GM12878 (cell line): Measurements from ENCODE around the gene ANGPTL2. TPM values are rescaled to one million over a fixed set of nuclear protein-coding genes. Genes with fewer than 3 reads are reported as not detected.

Experiments used
- ATAC-seq: fragments of 200-7000 bp; cut with Tn5 transposase; 3 replicates; pipeline ENCODE4 v1.9.1; 2020; ENCODE audit warnings: mild to moderate bottlenecking, moderate library complexity
- BruUV-seq: library from RNA; stranded (reverse); fragments of 400-500 nt; replicated peaks from 2 replicates; lab custom pipeline; 2021; lab: Mats Ljungman, UMichigan
- CTCF ChIA-PET: fragments of 300-600 bp; sonication (Branson Sonifier 250); formaldehyde crosslinking; extraction: SDS; loops from one replicate; lab custom pipeline; 2021; ENCODE audit warnings: inconsistent platforms; lab: Yijun Ruan, JAX
- POLR2A ChIA-PET: fragments of 350-600 bp; formaldehyde crosslinking; extraction: SDS; loops from one replicate; lab custom pipeline; 2021; ENCODE audit warnings: inconsistent platforms; lab: Charles Lee
- RAD21 ChIA-PET: fragments of 300-600 bp; sonication (Branson Sonifier 250); formaldehyde crosslinking; loops from one replicate; lab custom pipeline; 2023; ENCODE audit warnings: antibody characterized with exemption; ENCODE audit not compliant: unreplicated experiment; lab: Charles Lee
- SMC1A ChIA-PET: fragments of 300-600 bp; sonication (Branson Sonifier 250); formaldehyde crosslinking; loops from one replicate; lab custom pipeline; 2023; ENCODE audit not compliant: unreplicated experiment, uncharacterized antibody; lab: Charles Lee
- DNase-seq: peaks from one replicate; pipeline ENCODE4 v3.0.0-alpha.2; 2011; ENCODE audit warnings: low read depth, low spot score
- FAIRE-seq: peaks from 3 replicates; lab custom pipeline; 2011; peaks lifted over from hg19 to GRCh38; lab: Jason Lieb, UNC
- H2AFZ ChIP-seq: 2 replicates; pipeline ENCODE4 v1.6.0; 2011; ENCODE audit warnings: low read depth, low read length, control low read depth; ENCODE audit not compliant: control insufficient read depth
- H3K27ac ChIP-seq: 2 replicates; pipeline ENCODE4 v1.5.1; 2011; ENCODE audit warnings: control low read depth; ENCODE audit not compliant: control insufficient read depth, insufficient read depth
- H3K27me3 ChIP-seq, 2 experiments: replicated peaks in 1 of 2; 2 replicates each; pipeline versions ENCODE4 v1.6.0 to v1.6.1; 2011; ENCODE audit warnings: low read length in 1 of 2; ENCODE audit not compliant: control insufficient read depth in 2 of 2, insufficient read depth in 2 of 2
- H3K36me3 ChIP-seq, 2 experiments: 2 replicates each; pipeline ENCODE4 v1.5.1; 2011; ENCODE audit warnings: low read length in 1 of 2; ENCODE audit not compliant: control insufficient read depth in 2 of 2, insufficient read depth in 2 of 2
- H3K4me1 ChIP-seq: 2 replicates; pipeline ENCODE4 v1.6.1; 2011; ENCODE audit warnings: mild to moderate bottlenecking, low read length, moderate library complexity, mixed read lengths; ENCODE audit not compliant: control insufficient read depth, insufficient read depth
- H3K4me2 ChIP-seq: 2 replicates; pipeline ENCODE4 v1.6.0; 2011; ENCODE audit warnings: control low read depth; ENCODE audit not compliant: control insufficient read depth, insufficient read depth
- H3K4me3 ChIP-seq: fragments of 200-600 bp; sonication (generic); 2 replicates; pipeline ENCODE4 v1.5.1; 2016
- H3K79me2 ChIP-seq: 2 replicates; pipeline ENCODE4 v1.6.0; 2011; ENCODE audit warnings: low read length; ENCODE audit not compliant: control insufficient read depth, insufficient read depth
- H3K9ac ChIP-seq: 2 replicates; pipeline ENCODE4 v1.8.0; 2011; ENCODE audit warnings: low read length, control low read depth, mixed read lengths; ENCODE audit not compliant: control insufficient read depth, insufficient read depth
- H3K9me3 ChIP-seq: replicated peaks from 3 replicates; pipeline ENCODE4 v1.5.1; 2011; ENCODE audit warnings: mild to moderate bottlenecking, low read length; ENCODE audit not compliant: control insufficient read depth, insufficient read depth
- H4K20me1 ChIP-seq: 2 replicates; pipeline ENCODE4 v1.6.0; 2011; ENCODE audit not compliant: control insufficient read depth, insufficient read depth
- BACH1 ChIP-seq: fragments of 450-650 bp; IDR thresholded peaks from 2 replicates; pipeline ENCODE4 v1.6.1; 2017; ENCODE audit warnings: mild to moderate bottlenecking, borderline replicate concordance
- CBX3 ChIP-seq: fragments of 200-600 bp; sonication (generic); IDR thresholded peaks from 2 replicates; pipeline ENCODE4 v1.6.1; 2016; ENCODE audit warnings: low read depth, borderline replicate concordance
- CREM ChIP-seq: IDR thresholded peaks from 2 replicates; pipeline ENCODE4 v1.6.1; 2014; ENCODE audit warnings: antibody characterized with exemption, low read depth
- CUX1 ChIP-seq: IDR thresholded peaks from 2 replicates; pipeline ENCODE4 v1.6.1; 2012; ENCODE audit warnings: improper control_type of control experiment, low read depth, low read length; ENCODE audit not compliant: insufficient replicate concordance
- ETV6 ChIP-seq, 2 experiments: fragments of 450-650 bp in 1 of 2; IDR thresholded peaks in 1 of 2; conservative IDR thresholded peaks in 1 of 2; 2 replicates each; pipeline ENCODE4 v1.6.1; 2014; ENCODE audit warnings: antibody characterized with exemption in 1 of 2, borderline replicate concordance in 1 of 2, low read depth in 1 of 2, mild to moderate bottlenecking in 1 of 2, moderate library complexity in 1 of 2
- IKZF1 ChIP-seq: fragments of 450-650 bp; conservative IDR thresholded peaks from 2 replicates; pipeline ENCODE4 v1.6.1; 2017; ENCODE audit warnings: antibody characterized with exemption, mild to moderate bottlenecking
- IRF4 ChIP-seq: IDR thresholded peaks from 2 replicates; pipeline ENCODE4 v1.6.1; 2011; ENCODE audit warnings: low read depth, low read length
- JUNB ChIP-seq: IDR thresholded peaks from 2 replicates; pipeline ENCODE4 v1.6.1; 2016; ENCODE audit warnings: antibody characterized with exemption, mild to moderate bottlenecking
- MEF2A ChIP-seq: IDR thresholded peaks from 2 replicates; pipeline ENCODE4 v1.6.1; 2011; ENCODE audit warnings: low read depth, mild to moderate bottlenecking, low read length, moderate library complexity; ENCODE audit not compliant: insufficient read depth
- MYC ChIP-seq: IDR thresholded peaks from 2 replicates; pipeline ENCODE4 v1.6.1; 2011; ENCODE audit warnings: mild to moderate bottlenecking, low read length, moderate library complexity, inconsistent platforms; ENCODE audit not compliant: insufficient read depth, insufficient replicate concordance, insufficient read length, severe bottlenecking
- NBN ChIP-seq: fragments of 450-650 bp; IDR thresholded peaks from 2 replicates; pipeline ENCODE4 v1.6.1; 2016
- NKRF ChIP-seq: fragments of 450-650 bp; conservative IDR thresholded peaks from 2 replicates; pipeline ENCODE4 v1.6.1; 2017; ENCODE audit warnings: mild to moderate bottlenecking, moderate library complexity
- NR2F1 ChIP-seq: fragments of 450-650 bp; conservative IDR thresholded peaks from 2 replicates; pipeline ENCODE4 v1.6.1; 2017; ENCODE audit warnings: mild to moderate bottlenecking
- PKNOX1 ChIP-seq: fragments of 450-650 bp; IDR thresholded peaks from 2 replicates; pipeline ENCODE4 v1.6.1; 2016; ENCODE audit warnings: mild to moderate bottlenecking
- RB1 ChIP-seq: fragments of 450-650 bp; formaldehyde crosslinking; IDR thresholded peaks from 2 replicates; pipeline ENCODE4 v1.6.1; 2017; ENCODE audit warnings: mild to moderate bottlenecking, borderline replicate concordance
- ZNF274 ChIP-seq: IDR thresholded peaks from one replicate; pipeline ENCODE4 v1.8.0; 2011; ENCODE audit not compliant: insufficient read length, insufficient read depth
- ZNF384 ChIP-seq: IDR thresholded peaks from 2 replicates; pipeline ENCODE4 v1.6.1; 2012; ENCODE audit warnings: low read depth, mild to moderate bottlenecking, low read length, improper control_type of control experiment, borderline replicate concordance
- WGBS: methylation state at CpG from one replicate; pipeline ENCODE4 v1.1.6; 2016; ENCODE audit warnings: low lambda C conversion rate; ENCODE audit not compliant: insufficient replicate concordance, insufficient coverage; ENCODE audit errors: missing lambda C conversion rate; 5-methylcytosine and 5-hydroxymethylcytosine counted together
- in situ Hi-C: fragments of 300-500 bp; cut with MboI; formaldehyde crosslinking; loops from 9 replicates; pipeline ENCODE4 v1.14.3; 2018; ENCODE audit warnings: mixed read lengths
- intact Hi-C: fragments of 100-400 bp; cut with micrococcal nuclease; formaldehyde crosslinking; loops from one replicate; pipeline ENCODE4 v1.14.2; 2022; ENCODE audit not compliant: unreplicated experiment
- polyA plus RNA-seq, 11 experiments: library from polyadenylated mRNA; depleted of rRNA in 4 of 11; unstranded in 6 of 11; stranded (reverse) in 5 of 11; fragments of >200 nt; fragmentation: Nextera tagmentation in 4 of 11; fragmentation: Illumina TruSeq in 1 of 11; extraction: Ambion mirVana in 4 of 11; extraction: Trizol in 1 of 11; gene quantifications; 1 replicate in 1 of 11; 2 replicates in 10 of 11; pipeline versions ENCODE4 v1.2.1 to v1.2.3, GENCODE V29; 2011 to 2016; ENCODE audit warnings: inconsistent platforms in 2 of 11, missing spikeins in 2 of 11, low read depth in 1 of 11
- total RNA-seq, 4 experiments: library from RNA; depleted of rRNA in 3 of 4; stranded (reverse); fragments of >200 nt in 3 of 4; fragmentation: Illumina TruSeq in 1 of 4; extraction: Trizol in 1 of 4; gene quantifications; 2 replicates each; pipeline versions ENCODE4 v1.2.1 to v1.2.3, GENCODE V29; 2013 to 2021

ANGPTL2 gene
- total and polyA plus RNA-seq, 10 of the 15 experiments (the other 5 are each of a cell fraction or from before 2014, with no cell fraction given): 0.13 to 2.6 (median 0.82) TPM; not detected in 1

GRCh38 chr9:127133739-127134167 is 11.3 kb upstream of the ANGPTL2 start:
- ATAC-seq: no peak
- H3K36me3 ChIP-seq: no peaks in the 10 kb centered on the region
- ChIA-PET SMC1A (interaction anchor here (0.9 to 2.4 kb wide), 5 partner anchors 9 to 134 kb away, joined by 3 to 6 read pairs (median 3); no protein-coding TSS in a partner anchor), POLR2A (interaction anchor here (0.6 to 1.3 kb wide), 4 partner anchors 13 to 214 kb away, joined by 3 to 4 read pairs (median 3); no protein-coding TSS in a partner anchor), RAD21 (interaction anchor here (1.0 to 1.4 kb wide), 2 partner anchors 11 to 33 kb away, joined by 5 read pairs; no protein-coding TSS in a partner anchor), CTCF (interaction anchor here (0.6 to 1.0 kb wide), 4 partner anchors 15 to 36 kb away, joined by 3 read pairs; no protein-coding TSS in a partner anchor)
- no peak for FAIRE-seq
- H3K9me3 ChIP-seq: no peaks in the 10 kb centered on the region
- in situ Hi-C loops (no loop called here), intact Hi-C loops (no loop called here)
- no peak for DNase-seq
- no peaks in the 10 kb centered on the region for H3K4me1 ChIP-seq
- BruUV-seq: no TSS peak
- no peak overlapping the region for H3K4me2 ChIP-seq
- H3K27me3 ChIP-seq: no peaks in the 10 kb centered on the region
- H2AFZ ChIP-seq: no peak overlapping the region
- H3K9ac ChIP-seq: no peak overlapping the region
- H4K20me1 ChIP-seq: no peaks in the 10 kb centered on the region
- no peak overlapping the region for H3K27ac ChIP-seq
- whole genome bisulfite sequencing: 77% methylated on average over 13 of the region's 13 CpGs
- H3K79me2 ChIP-seq: no peaks in the 10 kb centered on the region
- no peak overlapping the region for H3K4me3 ChIP-seq
- no peak for TF ChIP-seq IKZF1
- no peak for TF ChIP-seq JUNB
- no peak for TF ChIP-seq CBX3
- no peak for TF ChIP-seq MEF2A
- TF ChIP-seq BACH1: no peak
- no peak for TF ChIP-seq NBN
- no peak for TF ChIP-seq ZNF384
- no peak for TF ChIP-seq PKNOX1
- TF ChIP-seq ZNF274: no peak
- no peak for TF ChIP-seq RB1
- no peak for TF ChIP-seq CUX1
- TF ChIP-seq IRF4: no peak
- no peak for TF ChIP-seq NR2F1
- no peak for TF ChIP-seq MYC
- no peak for TF ChIP-seq CREM
- no peak for TF ChIP-seq ETV6 (conservative IDR thresholded peaks at IDR 0.05 in 1 of 2, IDR thresholded peaks at IDR 0.05 in 1 of 2; ENCODE audit: borderline replicate concordance in 1 of 2, low read depth in 1 of 2)
- TF ChIP-seq NKRF: no peak
